NB4 (cell line): ENCODE results near the gene RBL2.
"Not testable (repeated sequence)": the region's sequence is repeated elsewhere in the genome, so short reads cannot be mapped to it uniquely, and the experiment has no call there.

ENCODE experiments used
- DNase-seq: peaks from one replicate; pipeline ENCODE4 v3.0.0; 2010; ENCODE audit warnings: low read depth
- H3K4me3 ChIP-seq: one replicate; pipeline ENCODE4 v1.5.1; 2011; ENCODE audit warnings: mild to moderate bottlenecking, low read depth, low read length, moderate library complexity
- MYC ChIP-seq: IDR thresholded peaks from 2 replicates; pipeline ENCODE4 v1.6.1; 2011; ENCODE audit warnings: low read depth, low read length
- POLR2A ChIP-seq: IDR thresholded peaks from 2 replicates; pipeline ENCODE4 v1.6.1; 2011; ENCODE audit warnings: mild to moderate bottlenecking; ENCODE audit not compliant: insufficient read length; ENCODE audit errors: extremely low read depth
- TF ChIP-seq, protein P1 (sequence below): IDR thresholded peaks from 2 replicates; pipeline ENCODE4 v1.6.1; 2011; ENCODE audit warnings: low read depth, low read length
- TF ChIP-seq, protein P2 (sequence below): IDR thresholded peaks from one replicate; pipeline ENCODE4 v1.5.1; 2012; ENCODE audit warnings: low read depth, low read length

The RBL2 gene

DNA sequence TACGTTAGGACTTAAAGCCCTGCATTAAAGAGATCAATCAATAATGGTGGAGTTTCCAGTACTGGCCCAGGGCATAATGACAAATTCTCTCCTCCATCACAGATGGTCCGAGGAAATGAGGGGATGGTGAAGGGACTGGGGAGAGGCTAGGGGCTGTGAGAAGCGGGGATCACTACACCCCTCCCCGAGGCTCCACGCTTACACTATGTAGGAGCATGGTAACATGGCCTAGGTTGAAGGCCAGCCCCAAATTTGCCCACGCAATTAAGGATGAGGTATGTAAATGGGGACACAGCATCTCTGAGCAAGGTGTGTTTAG is 76.8 kb downstream of the RBL2 start:
- H3K4me3 ChIP-seq, result no peak overlapping the region
- TF ChIP-seq, protein P1, sequence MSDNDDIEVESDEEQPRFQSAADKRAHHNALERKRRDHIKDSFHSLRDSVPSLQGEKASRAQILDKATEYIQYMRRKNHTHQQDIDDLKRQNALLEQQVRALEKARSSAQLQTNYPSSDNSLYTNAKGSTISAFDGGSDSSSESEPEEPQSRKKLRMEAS, result no peak
- TF ChIP-seq, protein P2, sequence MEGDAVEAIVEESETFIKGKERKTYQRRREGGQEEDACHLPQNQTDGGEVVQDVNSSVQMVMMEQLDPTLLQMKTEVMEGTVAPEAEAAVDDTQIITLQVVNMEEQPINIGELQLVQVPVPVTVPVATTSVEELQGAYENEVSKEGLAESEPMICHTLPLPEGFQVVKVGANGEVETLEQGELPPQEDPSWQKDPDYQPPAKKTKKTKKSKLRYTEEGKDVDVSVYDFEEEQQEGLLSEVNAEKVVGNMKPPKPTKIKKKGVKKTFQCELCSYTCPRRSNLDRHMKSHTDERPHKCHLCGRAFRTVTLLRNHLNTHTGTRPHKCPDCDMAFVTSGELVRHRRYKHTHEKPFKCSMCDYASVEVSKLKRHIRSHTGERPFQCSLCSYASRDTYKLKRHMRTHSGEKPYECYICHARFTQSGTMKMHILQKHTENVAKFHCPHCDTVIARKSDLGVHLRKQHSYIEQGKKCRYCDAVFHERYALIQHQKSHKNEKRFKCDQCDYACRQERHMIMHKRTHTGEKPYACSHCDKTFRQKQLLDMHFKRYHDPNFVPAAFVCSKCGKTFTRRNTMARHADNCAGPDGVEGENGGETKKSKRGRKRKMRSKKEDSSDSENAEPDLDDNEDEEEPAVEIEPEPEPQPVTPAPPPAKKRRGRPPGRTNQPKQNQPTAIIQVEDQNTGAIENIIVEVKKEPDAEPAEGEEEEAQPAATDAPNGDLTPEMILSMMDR, result no peak
- no peak for TF ChIP-seq MYC
- TF ChIP-seq POLR2A, result no peak
- no peak for DNase-seq

DNA sequence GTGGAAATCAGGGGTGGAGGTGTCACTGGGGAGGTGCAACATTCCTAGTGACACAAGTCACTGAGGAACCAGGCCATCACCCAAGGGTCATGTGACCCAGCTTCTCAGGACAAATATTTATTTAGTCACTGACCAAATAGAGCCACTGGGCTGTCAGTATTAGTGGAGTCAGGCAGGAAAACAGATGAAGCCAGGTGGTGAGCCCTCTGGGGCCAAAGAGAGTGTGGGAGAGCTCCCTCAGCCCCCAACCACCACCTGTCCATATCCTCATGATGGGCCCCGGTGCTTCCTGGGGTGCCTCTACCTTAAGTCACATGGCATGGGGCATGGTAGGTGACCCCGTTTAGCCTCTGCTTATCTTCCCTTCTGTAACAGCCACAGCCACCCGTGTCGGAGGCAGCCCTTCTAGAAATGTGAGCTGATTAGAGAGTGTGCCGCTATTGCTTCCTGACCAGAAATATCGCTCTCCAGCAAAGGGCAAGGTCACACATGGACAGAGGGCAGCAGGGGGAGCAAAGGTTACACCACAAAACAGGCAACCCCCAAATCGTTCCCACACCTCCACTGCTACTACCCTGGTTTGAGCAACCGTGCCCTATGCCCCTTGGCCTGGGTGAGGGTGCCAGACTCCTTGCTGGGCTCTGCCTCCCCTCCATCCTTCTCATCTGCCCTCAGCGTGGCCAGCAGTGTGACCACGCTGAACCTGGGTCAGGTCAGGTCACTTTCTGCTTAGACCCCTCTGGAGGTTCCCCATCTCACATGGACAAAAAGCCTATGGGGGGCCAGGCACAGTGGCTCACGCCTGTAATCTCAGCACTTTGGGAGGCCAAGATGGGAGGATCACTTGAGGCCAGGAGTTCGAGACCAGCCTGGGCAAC is 77.4 kb downstream of the RBL2 start:
- DNase-seq, result no peak

DNA sequence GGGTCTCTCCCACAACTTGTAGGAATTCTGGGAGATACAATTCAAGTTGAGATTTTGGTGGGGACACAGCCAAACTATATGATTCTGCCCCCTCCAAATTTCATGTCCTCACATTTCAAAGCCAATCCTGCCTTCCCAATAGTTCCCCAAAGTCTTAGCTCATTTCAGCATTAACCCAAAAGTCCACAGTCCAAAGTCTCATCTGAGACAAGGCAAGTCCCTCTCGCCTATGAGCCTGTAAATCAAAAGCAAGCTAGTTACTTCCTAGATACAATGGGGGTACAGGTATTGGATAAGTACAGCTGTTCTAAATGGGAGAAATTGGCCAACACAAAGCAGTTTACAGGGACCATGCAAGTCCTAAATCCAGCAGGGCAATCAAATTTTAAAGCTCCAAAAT is 78.5 kb downstream of the RBL2 start:
- DNase-seq, H3K4me3 ChIP-seq: not testable (repeated sequence)

More for the DNA sequence above, 77.4 kb downstream of the RBL2 start:
- H3K4me3 ChIP-seq, result no peak overlapping the region
- TF ChIP-seq POLR2A, result no peak
- no peak for TF ChIP-seq MYC
- TF ChIP-seq, protein P2, result no peak
- TF ChIP-seq, protein P1, result no peak

DNA sequence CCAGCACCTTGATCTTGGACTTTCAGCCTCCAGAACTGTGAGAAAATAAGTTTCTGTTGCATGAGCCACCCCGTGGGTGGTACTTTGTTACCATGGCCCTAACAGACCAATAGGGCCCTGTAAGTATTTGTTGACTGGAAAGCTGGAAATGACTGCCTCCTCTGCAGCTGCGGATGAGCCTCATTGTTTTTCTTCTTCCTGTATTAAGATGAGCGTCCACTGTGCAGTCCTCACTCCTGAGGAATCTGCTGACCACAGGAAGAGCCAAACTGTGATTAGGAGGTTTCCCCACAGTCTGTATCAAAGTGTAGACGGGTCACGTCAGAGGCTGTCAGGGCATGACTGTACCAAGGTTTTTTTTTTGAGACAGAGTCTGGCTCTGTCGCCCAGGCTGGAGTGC is 81.0 kb downstream of the RBL2 start:
- H3K4me3 ChIP-seq, result no peak overlapping the region
- no peak for DNase-seq
- no peak for TF ChIP-seq MYC
- TF ChIP-seq, protein P2, result no peak
- no peak for TF ChIP-seq POLR2A
- TF ChIP-seq, protein P1, result no peak

DNA sequence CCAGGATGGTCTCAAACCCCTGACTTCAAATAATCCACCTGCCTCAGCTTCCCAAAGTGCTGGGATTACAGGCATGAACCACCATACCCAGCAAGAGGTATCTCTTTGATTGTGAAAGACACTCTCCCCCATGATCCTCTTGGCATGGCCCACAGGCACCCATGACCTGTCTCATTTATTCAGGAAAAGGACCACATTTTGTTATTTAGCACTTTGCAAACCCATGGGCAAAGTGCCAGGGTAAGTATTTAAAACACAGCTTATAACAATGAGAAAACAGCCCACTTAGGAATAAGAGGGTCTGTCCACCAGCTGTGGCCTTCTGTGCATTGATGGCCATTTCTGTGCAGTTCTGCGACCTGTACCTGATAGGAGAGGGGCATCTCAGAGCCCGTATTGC is 81.5 kb downstream of the RBL2 start:
- no peak for DNase-seq
- H3K4me3 ChIP-seq, result no peak overlapping the region
- TF ChIP-seq, protein P1, result no peak
- TF ChIP-seq, protein P2, result no peak
- no peak for TF ChIP-seq MYC
- TF ChIP-seq POLR2A, result no peak

DNA sequence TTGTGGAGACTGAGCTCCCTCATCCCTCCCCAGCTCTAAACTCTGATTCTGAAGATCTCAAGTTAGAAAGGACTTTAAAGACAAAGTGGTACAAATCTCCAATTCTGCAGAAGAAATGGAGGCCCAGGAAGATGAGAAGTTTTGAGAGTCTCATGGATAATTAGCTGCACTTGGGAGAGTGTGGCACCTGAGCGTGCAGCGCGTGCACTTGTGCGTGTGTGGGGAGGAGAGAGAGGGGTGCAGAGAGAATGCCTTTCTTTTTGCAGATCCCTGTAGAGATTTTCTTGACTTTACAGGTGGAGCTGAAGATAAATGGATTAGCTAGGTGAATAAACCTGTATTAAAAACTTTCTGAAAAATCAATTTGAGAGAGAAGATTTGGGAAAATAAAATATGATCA is 83.6 kb downstream of the RBL2 start:
- no peak overlapping the region for H3K4me3 ChIP-seq
- TF ChIP-seq, protein P1, result no peak
- TF ChIP-seq, protein P2, result no peak
- TF ChIP-seq MYC, result no peak
- TF ChIP-seq POLR2A, result no peak
- DNase-seq, result no peak
